GM23248 (cell line): ENCODE results near the gene MFAP1.

Experiments used
- EZH2 ChIP-seq: fragments of 200-600 bp; sonication (generic); IDR thresholded peaks from 2 replicates; pipeline ENCODE4 v1.6.1; 2018; ENCODE audit warnings: antibody characterized with exemption, mild to moderate bottlenecking; ENCODE audit not compliant: insufficient read depth, poor library complexity, severe bottlenecking
- EZH2phosphoT487 ChIP-seq: fragments of 200-600 bp; sonication (generic); IDR thresholded peaks from 2 replicates; pipeline ENCODE4 v1.6.1; 2018; ENCODE audit warnings: antibody characterized with exemption, moderate library complexity, mild to moderate bottlenecking, low read depth; ENCODE audit not compliant: insufficient read depth

DNA sequence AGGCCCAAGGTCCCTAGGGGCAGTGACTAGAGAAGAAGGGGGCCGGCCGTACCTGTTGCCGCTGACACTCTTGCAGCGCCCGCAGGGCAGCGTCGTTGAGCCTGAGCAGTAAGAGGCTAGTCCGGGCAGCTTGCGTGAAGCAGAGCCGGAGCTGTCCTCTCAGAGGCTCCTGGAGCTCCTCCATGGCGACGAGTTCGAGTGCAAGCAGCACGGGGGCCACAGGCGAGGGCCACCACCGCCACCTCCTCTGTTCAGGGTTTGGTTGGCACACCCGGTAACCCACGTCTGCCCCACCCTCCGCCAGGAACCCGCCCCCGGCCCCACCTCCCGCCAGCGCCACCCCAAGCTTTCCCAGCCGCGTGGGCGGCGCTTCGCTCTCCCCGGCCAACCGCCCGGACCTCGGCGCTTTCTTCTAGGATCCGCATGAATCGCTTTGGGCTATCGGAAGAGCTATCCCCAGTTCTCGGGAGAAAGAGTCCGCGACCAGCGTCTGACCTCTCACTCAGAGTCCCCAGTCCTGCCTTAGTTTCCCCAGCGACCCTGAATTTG, 47.7 kb downstream of the MFAP1 start, which contains the start of gene ELL3:
- TF ChIP-seq EZH2: no peak
- no peak for TF ChIP-seq EZH2phosphoT487
